ENCODE measurements around the gene PBX3.

GRCh38 chr9:125843646-125844045 lies 96.5 kb downstream of the PBX3 start:
- no peak for TF ChIP-seq POLR2A (IDR thresholded peaks at IDR 0.05; ENCODE audit: low read depth, low read length)
- TF ChIP-seq TAF1 (IDR thresholded peaks at IDR 0.05; ENCODE audit: low read depth, low read length) = no peak
- TF ChIP-seq POLR2AphosphoS5 (IDR thresholded peaks at IDR 0.05; ENCODE audit: low read depth, low read length) = no peak
